Sigmoid colon (tissue), 7 donors: ENCODE measurements around the gene FBXO48. TPM values are rescaled to one million over a fixed set of nuclear protein-coding genes. Genes with fewer than 3 reads are reported as not detected.

Experiments used
- DNase-seq: peaks from one replicate; pipeline ENCODE4 v3.0.0-alpha.2; 2019
- H3K27ac ChIP-seq, 4 donors: fragments of 200-600 bp; sonication (generic); one replicate each; pipeline ENCODE4 v1.5.1; 2016 to 2019; ENCODE audit warnings: mild to moderate bottlenecking in 1 of 4
- H3K27me3 ChIP-seq, 3 donors: fragments of 200-600 bp; sonication (generic); one replicate each; pipeline ENCODE4 v1.5.1; 2019; ENCODE audit warnings: mild to moderate bottlenecking in 1 of 3
- H3K36me3 ChIP-seq, 4 donors: fragments of 200-600 bp; sonication (generic); one replicate each; pipeline ENCODE4 v1.5.1; 2016 to 2019
- H3K4me1 ChIP-seq, 4 donors: fragments of 200-600 bp; sonication (generic); one replicate each; pipeline ENCODE4 v1.5.1; 2017 to 2019
- H3K4me3 ChIP-seq, 4 donors: fragments of 200-600 bp; sonication (generic); one replicate each; pipeline ENCODE4 v1.5.1; 2017 to 2019; ENCODE audit warnings: mild to moderate bottlenecking in 2 of 4, moderate library complexity in 1 of 4
- H3K9me3 ChIP-seq, 4 donors: fragments of 200-600 bp in 3 of 4; sonication (generic) in 3 of 4; one replicate each; pipeline versions ENCODE4 v1.5.1 to v1.6.1; 2013 to 2019
- CTCF ChIP-seq, 4 experiments: fragments of 450-650 bp in 3 of 4; fragments of 200-600 bp in 1 of 4; IDR thresholded peaks; one replicate each; pipeline ENCODE4 v1.5.1; 2016 to 2019; ENCODE audit warnings: antibody characterized with exemption in 4 of 4, mild to moderate bottlenecking in 3 of 4, moderate library complexity in 2 of 4
- EP300 ChIP-seq, 4 donors: sonication (generic); formaldehyde crosslinking; IDR thresholded peaks; one replicate each; pipeline ENCODE4 v1.6.1; 2017; ENCODE audit warnings: antibody characterized with exemption in 4 of 4
- POLR2A ChIP-seq, 2 donors: fragments of 450-650 bp; IDR thresholded peaks; one replicate each; pipeline ENCODE4 v1.6.1; 2016; ENCODE audit warnings: antibody characterized with exemption in 2 of 2, mild to moderate bottlenecking in 2 of 2, moderate library complexity in 2 of 2
- POLR2AphosphoS5 ChIP-seq, 4 donors: sonication (generic); formaldehyde crosslinking; IDR thresholded peaks; one replicate each; pipeline ENCODE4 v1.6.1; 2017; ENCODE audit warnings: antibody characterized with exemption in 4 of 4
- WGBS, 2 donors: extraction: QIAGEN DNeasy Blood & Tissue Kit; methylation state at CpG; one replicate each; pipeline ENCODE4 v1.1.7; 2013; 5-methylcytosine and 5-hydroxymethylcytosine counted together
- intact Hi-C: fragments of 100-400 bp; cut with DNase I; formaldehyde crosslinking; loops from one replicate; pipeline ENCODE4 v1.15.1; 2023
- polyA plus RNA-seq, 3 donors: library from polyadenylated mRNA; stranded (reverse); fragments of 200-250 nt; gene quantifications; one replicate each; pipeline ENCODE4 v1.2.3, GENCODE V29; 2013
- total RNA-seq, 4 donors: library from RNA; depleted of rRNA; stranded (reverse); fragments of >200 nt; gene quantifications; one replicate each; pipeline ENCODE4 v1.1.0, GENCODE V29; 2016
- donor health status: healthy with polysubstance abuse.
- donor health status: Bipolar disorder and iron deficiency.
- donor health status: healthy.

The FBXO48 gene
- total and polyA plus RNA-seq, 7 donors = 0.55 to 1.2 (median 0.70) TPM

GRCh38 chr2:68482296-68482820 lies 15.3 kb upstream of the FBXO48 start:
- intact Hi-C loops = no loop called here
- Histone ChIP-seq H3K4me3 (no peak overlapping the region), H3K9me3 (no peaks in the 10 kb centered on the region), H3K27me3 (no peaks in the 10 kb centered on the region), H3K36me3 (no peaks in the 10 kb centered on the region), H3K4me1 (no peaks in the 10 kb centered on the region), H3K27ac (no peak overlapping the region)
- TF ChIP-seq CTCF (IDR thresholded peaks at IDR 0.05) = no peak
- TF ChIP-seq POLR2A (IDR thresholded peaks at IDR 0.05) = no peak
- no peak for TF ChIP-seq POLR2AphosphoS5 (IDR thresholded peaks at IDR 0.05)
- no peak for TF ChIP-seq EP300 (IDR thresholded peaks at IDR 0.05)
- WGBS, 2 donors = 93% methylated on average over 2 of the region's 2 CpGs
- DNase-seq = no peak

GRCh38 chr2:68478688-68479087 lies 11.6 kb upstream of the FBXO48 start:
- Histone ChIP-seq H3K9me3 (no peaks in the 10 kb centered on the region), H3K36me3 (no peaks in the 10 kb centered on the region), H3K4me3 (no peak overlapping the region), H3K27me3 (no peaks in the 10 kb centered on the region), H3K27ac (no peak overlapping the region), H3K4me1 (no peaks in the 10 kb centered on the region)
- WGBS, 2 donors = 94 to 100% methylated on average over 1 of the region's 1 CpG
- no peak for TF ChIP-seq POLR2A (IDR thresholded peaks at IDR 0.05)
- TF ChIP-seq CTCF (IDR thresholded peaks at IDR 0.05) = no peak
- no peak for TF ChIP-seq POLR2AphosphoS5 (IDR thresholded peaks at IDR 0.05)
- TF ChIP-seq EP300 (IDR thresholded peaks at IDR 0.05) = no peak
- DNase-seq = no peak
- intact Hi-C loops = no loop called here

GRCh38 chr2:68476454-68476853 lies 9.4 kb upstream of the FBXO48 start:
- Histone ChIP-seq H3K27me3 (no peaks in the 10 kb centered on the region), H3K36me3 (no peaks in the 10 kb centered on the region), H3K4me3 (no peak overlapping the region), H3K9me3 (no peaks in the 10 kb centered on the region), H3K27ac (no peak overlapping the region), H3K4me1 (no peaks in the 10 kb centered on the region)
- TF ChIP-seq CTCF (IDR thresholded peaks at IDR 0.05) (no peak), POLR2A (IDR thresholded peaks at IDR 0.05) (no peak)
- intact Hi-C loops = no loop called here
- 25 to 81% methylated on average over 1 of the region's 1 CpG for WGBS, 2 donors
- DNase-seq = no peak

- Histone ChIP-seq H3K27ac (no peak overlapping the region), H3K4me1 (no peaks in the 10 kb centered on the region), H3K4me3 (no peak overlapping the region), H3K27me3 (no peaks in the 10 kb centered on the region), H3K9me3 (no peaks in the 10 kb centered on the region), H3K36me3 (no peaks in the 10 kb centered on the region)
- DNase-seq = no peak
- 20 to 72% methylated on average over 2 of the region's 2 CpGs for WGBS, 2 donors
- intact Hi-C loops = no loop called here
- TF ChIP-seq POLR2A (IDR thresholded peaks at IDR 0.05) = no peak
Observed at GRCh38 chr2:68475576-68475975, 8.5 kb upstream of the FBXO48 start.

- Histone ChIP-seq H3K4me3 (no peak overlapping the region), H3K4me1 (no peaks in the 10 kb centered on the region), H3K27me3 (no peaks in the 10 kb centered on the region), H3K9me3 (no peaks in the 10 kb centered on the region), H3K27ac (no peak overlapping the region), H3K36me3 (no peaks in the 10 kb centered on the region)
- TF ChIP-seq POLR2AphosphoS5 (IDR thresholded peaks at IDR 0.05) = no peak
- TF ChIP-seq EP300 (IDR thresholded peaks at IDR 0.05) = no peak
- TF ChIP-seq CTCF (IDR thresholded peaks at IDR 0.05) = no peak
- no peak for TF ChIP-seq POLR2A (IDR thresholded peaks at IDR 0.05)
- DNase-seq = no peak
- intact Hi-C loops = no loop called here
Observed at GRCh38 chr2:68475110-68475509, 8.0 kb upstream of the FBXO48 start.
